Measurements from ENCODE around the gene ADGB. TPM values are rescaled to one million over a fixed set of nuclear protein-coding genes. Genes with fewer than 3 reads are reported as not detected.

ADGB gene
- total RNA-seq, 2 experiments from 2014 or later, result not detected

DNA sequence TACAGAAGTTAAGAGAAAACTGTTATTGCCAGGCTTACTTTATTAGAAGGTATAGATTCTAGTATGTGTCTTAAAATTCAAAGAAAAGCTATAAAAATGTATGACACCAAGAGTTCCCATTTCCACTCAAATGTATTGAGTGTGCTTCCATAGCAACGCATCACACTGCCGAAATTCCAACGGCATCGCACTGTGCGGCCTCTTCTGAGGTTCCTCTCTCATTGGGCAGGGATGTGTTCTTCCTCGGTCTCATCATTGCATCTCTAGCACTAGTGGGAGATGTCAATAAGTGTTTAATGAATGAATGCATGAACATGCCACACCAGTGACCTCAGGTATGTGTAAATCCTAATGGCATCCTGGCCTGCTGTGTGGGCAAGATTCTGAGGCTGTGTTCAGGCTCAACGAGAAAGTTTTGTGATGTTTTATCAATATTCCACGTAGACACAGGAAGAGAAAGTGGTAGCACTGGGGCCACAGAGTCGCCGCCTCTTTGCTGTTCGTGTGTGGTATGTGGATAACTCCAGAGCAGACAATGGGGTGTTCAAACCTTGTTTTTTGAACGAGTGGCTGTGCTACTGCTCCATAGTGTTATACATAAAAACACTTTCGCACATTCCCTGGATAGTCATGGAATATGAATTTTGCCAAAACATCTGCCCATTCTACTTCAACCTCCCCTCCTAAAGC lies 171.6 kb downstream of the ADGB start:
- no peaks in the 10 kb centered on the region for H3K4me1 ChIP-seq (ENCODE audit: insufficient read depth, low read length, poor library complexity, severe bottlenecking)
- H3K4me2 ChIP-seq (ENCODE audit: low read length), result no peak overlapping the region
- intact Hi-C loops (cut with micrococcal nuclease; ENCODE audit: unreplicated experiment), result no loop called here
- ChIA-PET CTCF (ENCODE audit: unreplicated experiment) (no interaction called here), POLR2A (interaction anchor here (1.0 kb wide), 1 partner anchor 9 kb away, joined by 4 read pairs; no protein-coding TSS in a partner anchor)
- H3K9me3 ChIP-seq (ENCODE audit: low read length), result no peaks in the 10 kb centered on the region
- no peaks in the 10 kb centered on the region for H3K9me2 ChIP-seq (ENCODE audit: insufficient read depth, low read length)
- H3K36me3 ChIP-seq (ENCODE audit: insufficient read depth, low read length), result no peaks in the 10 kb centered on the region
- H4K20me1 ChIP-seq (ENCODE audit: insufficient read depth, low read length), result no peaks in the 10 kb centered on the region
- H3K27ac ChIP-seq (ENCODE audit: low read depth, low read length, poor library complexity, severe bottlenecking), result no peak overlapping the region
- no TSS peak for BruUV-seq (replicated peaks)
- TF ChIP-seq, protein P1, sequence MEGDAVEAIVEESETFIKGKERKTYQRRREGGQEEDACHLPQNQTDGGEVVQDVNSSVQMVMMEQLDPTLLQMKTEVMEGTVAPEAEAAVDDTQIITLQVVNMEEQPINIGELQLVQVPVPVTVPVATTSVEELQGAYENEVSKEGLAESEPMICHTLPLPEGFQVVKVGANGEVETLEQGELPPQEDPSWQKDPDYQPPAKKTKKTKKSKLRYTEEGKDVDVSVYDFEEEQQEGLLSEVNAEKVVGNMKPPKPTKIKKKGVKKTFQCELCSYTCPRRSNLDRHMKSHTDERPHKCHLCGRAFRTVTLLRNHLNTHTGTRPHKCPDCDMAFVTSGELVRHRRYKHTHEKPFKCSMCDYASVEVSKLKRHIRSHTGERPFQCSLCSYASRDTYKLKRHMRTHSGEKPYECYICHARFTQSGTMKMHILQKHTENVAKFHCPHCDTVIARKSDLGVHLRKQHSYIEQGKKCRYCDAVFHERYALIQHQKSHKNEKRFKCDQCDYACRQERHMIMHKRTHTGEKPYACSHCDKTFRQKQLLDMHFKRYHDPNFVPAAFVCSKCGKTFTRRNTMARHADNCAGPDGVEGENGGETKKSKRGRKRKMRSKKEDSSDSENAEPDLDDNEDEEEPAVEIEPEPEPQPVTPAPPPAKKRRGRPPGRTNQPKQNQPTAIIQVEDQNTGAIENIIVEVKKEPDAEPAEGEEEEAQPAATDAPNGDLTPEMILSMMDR (conservative IDR thresholded peaks at IDR 0.05; ENCODE audit: low read length), result no peak
- TF ChIP-seq EZH2phosphoT487 (IDR thresholded peaks at IDR 0.05; ENCODE audit: borderline replicate concordance, low read depth, low read length), result no peak
- H3K4me3 ChIP-seq (ENCODE audit: low read depth, low read length, poor library complexity, severe bottlenecking), result no peak overlapping the region
- no peak overlapping the region for H2AFZ ChIP-seq (ENCODE audit: low read length)
- DNase-seq (ENCODE audit: low spot score), result no peak
- no peaks in the 10 kb centered on the region for H3K79me2 ChIP-seq (ENCODE audit: insufficient read depth, low read depth, low read length)

DNA sequence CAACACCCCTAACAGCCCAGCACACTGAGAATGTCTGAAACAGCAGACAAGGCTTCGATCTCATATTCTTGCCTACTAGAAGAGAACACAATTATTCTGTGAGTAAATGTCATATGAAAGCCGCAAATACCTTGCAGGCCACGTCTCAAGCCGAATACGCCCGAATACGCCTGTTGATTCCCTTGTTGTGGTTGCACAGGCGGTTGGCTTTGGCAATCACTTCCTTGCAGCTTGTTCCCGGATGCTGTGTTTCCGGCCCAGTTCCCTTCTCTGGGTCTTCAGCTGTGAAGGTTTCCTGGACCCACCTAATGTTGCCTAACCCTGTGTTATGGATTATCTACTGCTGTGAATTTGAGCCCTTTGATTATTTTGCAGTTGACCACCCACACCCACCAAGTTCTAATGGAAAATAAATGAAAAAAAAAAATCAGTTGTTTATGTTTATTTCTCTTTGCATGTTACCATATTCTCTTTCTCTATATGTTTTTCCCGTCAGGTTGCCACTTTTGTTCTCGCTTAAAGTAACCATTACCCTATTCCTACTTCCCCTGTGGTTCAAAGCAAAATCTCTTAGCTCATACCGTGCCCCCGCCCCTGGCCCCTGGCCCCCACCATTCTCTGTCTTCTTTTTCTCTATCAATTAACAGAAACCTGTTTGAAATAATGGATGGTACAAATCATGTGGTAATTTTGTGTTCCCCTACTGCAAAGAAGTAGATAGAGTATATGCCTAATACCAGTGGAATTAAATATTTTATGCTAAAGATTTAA lies 172.4 kb downstream of the ADGB start:
- Histone ChIP-seq H3K79me2 (ENCODE audit: insufficient read depth, low read depth, low read length) (no peaks in the 10 kb centered on the region), H4K20me1 (ENCODE audit: insufficient read depth, low read length) (no peaks in the 10 kb centered on the region), H3K4me3 (ENCODE audit: low read depth, low read length, poor library complexity, severe bottlenecking) (no peak overlapping the region), H3K4me1 (ENCODE audit: insufficient read depth, low read length, poor library complexity, severe bottlenecking) (no peaks in the 10 kb centered on the region), H3K36me3 (ENCODE audit: insufficient read depth, low read length) (no peaks in the 10 kb centered on the region), H2AFZ (ENCODE audit: low read length) (no peak overlapping the region), H3K4me2 (ENCODE audit: low read length) (no peak overlapping the region), H3K27ac (ENCODE audit: low read depth, low read length, poor library complexity, severe bottlenecking) (no peak overlapping the region), H3K9me3 (ENCODE audit: low read length) (no peaks in the 10 kb centered on the region), H3K9me2 (ENCODE audit: insufficient read depth, low read length) (no peaks in the 10 kb centered on the region)
- peak; percentile 22 for DNase-seq (ENCODE audit: low spot score)
- TF ChIP-seq, protein P1 (conservative IDR thresholded peaks at IDR 0.05; ENCODE audit: low read length), result no peak
- no peak for TF ChIP-seq EZH2phosphoT487 (IDR thresholded peaks at IDR 0.05; ENCODE audit: borderline replicate concordance, low read depth, low read length)
- no TSS peak for BruUV-seq (replicated peaks)
- intact Hi-C loops (cut with micrococcal nuclease; ENCODE audit: unreplicated experiment), result no loop called here
- CTCF ChIA-PET (ENCODE audit: unreplicated experiment), result no interaction called here
- POLR2A ChIA-PET, result no interaction called here

- no TSS peak for BruUV-seq (replicated peaks)
- Histone ChIP-seq H3K36me3 (ENCODE audit: insufficient read depth, low read length) (no peaks in the 10 kb centered on the region), H3K4me3 (ENCODE audit: low read depth, low read length, poor library complexity, severe bottlenecking) (no peak overlapping the region), H3K4me1 (ENCODE audit: insufficient read depth, low read length, poor library complexity, severe bottlenecking) (no peaks in the 10 kb centered on the region), H3K79me2 (ENCODE audit: insufficient read depth, low read depth, low read length) (no peaks in the 10 kb centered on the region), H3K9me3 (ENCODE audit: low read length) (no peaks in the 10 kb centered on the region), H3K4me2 (ENCODE audit: low read length) (no peak overlapping the region), H2AFZ (ENCODE audit: low read length) (no peak overlapping the region), H4K20me1 (ENCODE audit: insufficient read depth, low read length) (no peaks in the 10 kb centered on the region), H3K9me2 (ENCODE audit: insufficient read depth, low read length) (no peaks in the 10 kb centered on the region), H3K27ac (ENCODE audit: low read depth, low read length, poor library complexity, severe bottlenecking) (no peak overlapping the region)
- TF ChIP-seq EZH2phosphoT487 (IDR thresholded peaks at IDR 0.05; ENCODE audit: borderline replicate concordance, low read depth, low read length), result no peak
- TF ChIP-seq, protein P1 (conservative IDR thresholded peaks at IDR 0.05; ENCODE audit: low read length), result peak; percentile 39; the same call in 1 of the 2 replicates
- ChIA-PET CTCF (ENCODE audit: unreplicated experiment) (no interaction called here), POLR2A (no interaction called here)
- DNase-seq (ENCODE audit: low spot score), result no peak
- intact Hi-C loops (cut with micrococcal nuclease; ENCODE audit: unreplicated experiment), result no loop called here
Observed at GRCh38 chr6:146775220-146775619, 176.4 kb downstream of the ADGB start.

Data from OCI-LY7 (cell line).